ENCODE results near the gene TAS2R14. TPM values are rescaled to one million over a fixed set of nuclear protein-coding genes. Genes with fewer than 3 reads are reported as not detected.

The TAS2R14 gene
- total and polyA plus RNA-seq, 2 donors from 2014 or later, result 0.75 to 3.9 TPM

GRCh38 chr12:10928746-10929286, 10.2 kb downstream of the TAS2R14 start, which contains the start of gene PRH2:
PRH2 (plus strand) TSS chr12:10929236; CDS start chr12:10929274, 38 bp downstream.
- H3K27ac ChIP-seq (ENCODE audit: low read depth in 2 of 2, low read length in 2 of 2), result no peak within 1 kb of the TSS
- no peak within 1 kb of the TSS for H3K9ac ChIP-seq (ENCODE audit: low read length in 3 of 3)
- FAIRE-seq (no peak), DNase-seq (no peak)
- no peaks in the 10 kb centered on the region for H3K9me3 ChIP-seq (ENCODE audit: control insufficient read depth in 2 of 3, insufficient read depth in 1 of 3, low read length in 3 of 3)
- TF ChIP-seq CTCF (IDR thresholded peaks at IDR 0.05; ENCODE audit: borderline replicate concordance, extremely low read depth, insufficient read depth), result no peak
- H3K36me3 ChIP-seq (ENCODE audit: control insufficient read depth in 2 of 3, insufficient read depth in 3 of 3, low read length in 3 of 3), result no peaks in the 10 kb centered on the region
- no peaks in the 10 kb centered on the region for H3K4me1 ChIP-seq (ENCODE audit: control insufficient read depth in 2 of 3, insufficient read depth in 2 of 3, low read depth in 1 of 3, low read length in 3 of 3)
- intact Hi-C loops (cut with DNase I), result no loop called here
- H3K27me3 ChIP-seq (ENCODE audit: control insufficient read depth, insufficient read depth, low read length), result no peaks in the 10 kb centered on the region
- no peak within 1 kb of the TSS for H3K4me3 ChIP-seq (ENCODE audit: low read length in 3 of 3)

GRCh38 chr12:10926269-10926668, 12.8 kb downstream of the TAS2R14 start:
- Histone ChIP-seq H3K4me3 (ENCODE audit: low read length in 3 of 3) (no peak overlapping the region), H3K4me1 (ENCODE audit: control insufficient read depth in 2 of 3, insufficient read depth in 2 of 3, low read depth in 1 of 3, low read length in 3 of 3) (no peaks in the 10 kb centered on the region), H3K9me3 (ENCODE audit: control insufficient read depth in 2 of 3, insufficient read depth in 1 of 3, low read length in 3 of 3) (no peaks in the 10 kb centered on the region), H3K36me3 (ENCODE audit: control insufficient read depth in 2 of 3, insufficient read depth in 3 of 3, low read length in 3 of 3) (no peaks in the 10 kb centered on the region), H3K9ac (ENCODE audit: low read length in 3 of 3) (no peak overlapping the region), H3K27ac (ENCODE audit: low read depth in 2 of 2, low read length in 2 of 2) (no peak overlapping the region), H3K27me3 (ENCODE audit: control insufficient read depth, insufficient read depth, low read length) (no peaks in the 10 kb centered on the region)
- intact Hi-C loops (cut with DNase I), result no loop called here
- DNase-seq, result no peak
- TF ChIP-seq CTCF (IDR thresholded peaks at IDR 0.05; ENCODE audit: borderline replicate concordance, extremely low read depth, insufficient read depth), result no peak
- no peak for FAIRE-seq

- Histone ChIP-seq H3K9me3 (ENCODE audit: control insufficient read depth in 2 of 3, insufficient read depth in 1 of 3, low read length in 3 of 3) (no peaks in the 10 kb centered on the region), H3K4me3 (ENCODE audit: low read length in 3 of 3) (no peak overlapping the region), H3K27ac (ENCODE audit: low read depth in 2 of 2, low read length in 2 of 2) (no peak overlapping the region), H3K27me3 (ENCODE audit: control insufficient read depth, insufficient read depth, low read length) (no peaks in the 10 kb centered on the region), H3K9ac (ENCODE audit: low read length in 3 of 3) (no peak overlapping the region), H3K4me1 (ENCODE audit: control insufficient read depth in 2 of 3, insufficient read depth in 2 of 3, low read depth in 1 of 3, low read length in 3 of 3) (no peaks in the 10 kb centered on the region), H3K36me3 (ENCODE audit: control insufficient read depth in 2 of 3, insufficient read depth in 3 of 3, low read length in 3 of 3) (no peaks in the 10 kb centered on the region)
- DNase-seq (no peak), FAIRE-seq (no peak)
- no peak for TF ChIP-seq CTCF (IDR thresholded peaks at IDR 0.05; ENCODE audit: borderline replicate concordance, extremely low read depth, insufficient read depth)
- intact Hi-C loops (cut with DNase I), result no loop called here
Measured at GRCh38 chr12:10919809-10920208, 19.3 kb downstream of the TAS2R14 start.

- intact Hi-C loops (cut with DNase I), result no loop called here
- Histone ChIP-seq H3K4me3 (ENCODE audit: low read length in 3 of 3) (no peak overlapping the region), H3K9me3 (ENCODE audit: control insufficient read depth in 2 of 3, insufficient read depth in 1 of 3, low read length in 3 of 3) (peaks cover 0 to under 1% (median 0%) of the 10 kb centered on the region in 3 donors), H3K4me1 (ENCODE audit: control insufficient read depth in 2 of 3, insufficient read depth in 2 of 3, low read depth in 1 of 3, low read length in 3 of 3) (no peaks in the 10 kb centered on the region), H3K27me3 (ENCODE audit: control insufficient read depth, insufficient read depth, low read length) (no peaks in the 10 kb centered on the region), H3K9ac (ENCODE audit: low read length in 3 of 3) (no peak overlapping the region), H3K36me3 (ENCODE audit: control insufficient read depth in 2 of 3, insufficient read depth in 3 of 3, low read length in 3 of 3) (no peaks in the 10 kb centered on the region), H3K27ac (ENCODE audit: low read depth in 2 of 2, low read length in 2 of 2) (no peak overlapping the region)
- FAIRE-seq (no peak), DNase-seq (no peak)
- TF ChIP-seq CTCF (IDR thresholded peaks at IDR 0.05; ENCODE audit: borderline replicate concordance, extremely low read depth, insufficient read depth), result no peak
Measured at GRCh38 chr12:10910380-10910779, 28.7 kb downstream of the TAS2R14 start.
